DND-41 (cell line): ENCODE data around the gene CHRM4.

ENCODE experiments used
- CTCF ChIP-seq: IDR thresholded peaks from 2 replicates; pipeline ENCODE4 v1.5.1; 2012; ENCODE audit warnings: borderline replicate concordance, low read length, moderate library complexity, mild to moderate bottlenecking; ENCODE audit not compliant: poor library complexity, severe bottlenecking; ENCODE audit errors: extremely low read depth
- EZH2 ChIP-seq: IDR thresholded peaks from 3 replicates; pipeline ENCODE4 v1.6.1; 2012; ENCODE audit warnings: borderline replicate concordance, low read depth, mild to moderate bottlenecking, moderate library complexity, low read length, inconsistent platforms; ENCODE audit not compliant: severe bottlenecking

DNA sequence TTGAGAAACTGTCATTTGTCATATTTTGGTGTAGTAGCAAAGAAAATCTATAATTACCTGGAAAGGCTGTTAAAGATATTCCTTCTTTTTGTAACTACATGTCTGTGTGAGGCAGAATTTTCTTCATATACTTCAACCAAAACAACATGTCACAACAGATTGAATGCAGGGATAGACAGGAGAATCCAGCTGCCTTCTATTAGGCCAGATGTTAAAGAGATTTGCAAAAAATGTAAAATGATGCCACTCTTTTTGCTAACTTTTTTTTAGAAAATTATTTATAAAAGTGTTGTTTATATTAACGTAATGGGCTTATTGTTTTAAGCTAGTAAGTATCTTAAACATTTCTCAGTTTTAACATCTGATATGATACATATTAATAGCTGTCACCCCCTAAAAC is 31.6 kb downstream of the CHRM4 start:
- TF ChIP-seq CTCF = no peak
- TF ChIP-seq EZH2 = no peak
